Measurements from ENCODE around the gene RWDD1. TPM values are rescaled to one million over a fixed set of nuclear protein-coding genes. Genes with fewer than 3 reads are reported as not detected.

RWDD1 gene
- total and polyA plus RNA-seq, 2 of the 13 experiments (the other 11 are each of a cell fraction or from before 2014, with no cell fraction given), result 27.4 to 67.1 TPM

DNA sequence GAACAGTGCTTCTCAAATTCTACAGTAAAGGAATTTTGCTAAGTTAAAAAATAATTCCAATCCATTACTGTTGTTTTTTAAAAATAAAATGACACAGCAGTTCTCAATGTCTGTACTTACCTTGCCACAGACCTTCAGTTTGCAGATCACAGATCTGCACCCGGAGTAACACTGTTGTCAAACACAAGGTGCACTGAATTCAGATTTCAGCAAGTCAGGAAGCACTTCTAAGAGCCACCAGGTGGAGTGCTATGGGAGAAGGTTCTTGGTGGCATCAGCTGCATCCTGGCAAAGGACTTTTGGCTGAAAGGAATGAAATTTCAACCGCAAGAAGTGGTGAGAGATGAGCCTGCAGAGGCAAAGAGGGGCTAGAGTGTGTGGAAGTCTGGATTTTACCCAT lies 62.4 kb downstream of the RWDD1 start (continued):
- no peak for TF ChIP-seq HMGXB3 (CRISPR knock-in tag; IDR thresholded peaks at IDR 0.05; ENCODE audit: borderline replicate concordance)
- TF ChIP-seq HOXD1 (CRISPR knock-in tag; IDR thresholded peaks at IDR 0.05), result no peak
- TF ChIP-seq ZNF776 (CRISPR knock-in tag; IDR thresholded peaks at IDR 0.05), result no peak
- peak; percentile 49 for TF ChIP-seq SAP130 (CRISPR knock-in tag; IDR thresholded peaks at IDR 0.05; ENCODE audit: low read depth)
- TF ChIP-seq RELA (CRISPR knock-in tag; IDR thresholded peaks at IDR 0.05), result no peak
- no peak for TF ChIP-seq CCAR2 (optimal IDR thresholded peaks at IDR 0.05; ENCODE audit: low read depth, low read length)
- TF ChIP-seq ZNF33A (CRISPR knock-in tag; IDR thresholded peaks at IDR 0.05; ENCODE audit: borderline replicate concordance), result 0 out of 2 replicates have a peak, but pooled peaks have one; percentile 52
- no peak for TF ChIP-seq EP300 (IDR thresholded peaks at IDR 0.05; ENCODE audit: low read depth in 2 of 2, low read length in 2 of 2)
- no peak for TF ChIP-seq EP300 (CRISPR knock-in tag; IDR thresholded peaks at IDR 0.05; ENCODE audit: borderline replicate concordance)
- TF ChIP-seq, protein P1, sequence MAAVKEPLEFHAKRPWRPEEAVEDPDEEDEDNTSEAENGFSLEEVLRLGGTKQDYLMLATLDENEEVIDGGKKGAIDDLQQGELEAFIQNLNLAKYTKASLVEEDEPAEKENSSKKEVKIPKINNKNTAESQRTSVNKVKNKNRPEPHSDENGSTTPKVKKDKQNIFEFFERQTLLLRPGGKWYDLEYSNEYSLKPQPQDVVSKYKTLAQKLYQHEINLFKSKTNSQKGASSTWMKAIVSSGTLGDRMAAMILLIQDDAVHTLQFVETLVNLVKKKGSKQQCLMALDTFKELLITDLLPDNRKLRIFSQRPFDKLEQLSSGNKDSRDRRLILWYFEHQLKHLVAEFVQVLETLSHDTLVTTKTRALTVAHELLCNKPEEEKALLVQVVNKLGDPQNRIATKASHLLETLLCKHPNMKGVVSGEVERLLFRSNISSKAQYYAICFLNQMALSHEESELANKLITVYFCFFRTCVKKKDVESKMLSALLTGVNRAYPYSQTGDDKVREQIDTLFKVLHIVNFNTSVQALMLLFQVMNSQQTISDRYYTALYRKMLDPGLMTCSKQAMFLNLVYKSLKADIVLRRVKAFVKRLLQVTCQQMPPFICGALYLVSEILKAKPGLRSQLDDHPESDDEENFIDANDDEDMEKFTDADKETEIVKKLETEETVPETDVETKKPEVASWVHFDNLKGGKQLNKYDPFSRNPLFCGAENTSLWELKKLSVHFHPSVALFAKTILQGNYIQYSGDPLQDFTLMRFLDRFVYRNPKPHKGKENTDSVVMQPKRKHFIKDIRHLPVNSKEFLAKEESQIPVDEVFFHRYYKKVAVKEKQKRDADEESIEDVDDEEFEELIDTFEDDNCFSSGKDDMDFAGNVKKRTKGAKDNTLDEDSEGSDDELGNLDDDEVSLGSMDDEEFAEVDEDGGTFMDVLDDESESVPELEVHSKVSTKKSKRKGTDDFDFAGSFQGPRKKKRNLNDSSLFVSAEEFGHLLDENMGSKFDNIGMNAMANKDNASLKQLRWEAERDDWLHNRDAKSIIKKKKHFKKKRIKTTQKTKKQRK (IDR thresholded peaks at IDR 0.05; ENCODE audit: low read length), result no peak
- peak; percentile 48; the same call in 1 of the 2 replicates for TF ChIP-seq ARID5B (CRISPR knock-in tag; IDR thresholded peaks at IDR 0.05)
- no peak for TF ChIP-seq MXI1 (IDR thresholded peaks at IDR 0.05; ENCODE audit: borderline replicate concordance, low read depth, low read length)
- 0 out of 2 replicates have a peak, but pooled peaks have one; percentile 21 for TF ChIP-seq ZNF607 (CRISPR knock-in tag; IDR thresholded peaks at IDR 0.05; ENCODE audit: borderline replicate concordance)
- no peak for TF ChIP-seq ZNF773 (CRISPR knock-in tag; IDR thresholded peaks at IDR 0.05; ENCODE audit: borderline replicate concordance)
- no peak for TF ChIP-seq SMARCC2 (IDR thresholded peaks at IDR 0.05)
- no peak for TF ChIP-seq ZBTB7A (CRISPR knock-in tag; IDR thresholded peaks at IDR 0.05)
- no peak for TF ChIP-seq MYNN (CRISPR knock-in tag; IDR thresholded peaks at IDR 0.05; ENCODE audit: low read depth)
- TF ChIP-seq, protein P2, sequence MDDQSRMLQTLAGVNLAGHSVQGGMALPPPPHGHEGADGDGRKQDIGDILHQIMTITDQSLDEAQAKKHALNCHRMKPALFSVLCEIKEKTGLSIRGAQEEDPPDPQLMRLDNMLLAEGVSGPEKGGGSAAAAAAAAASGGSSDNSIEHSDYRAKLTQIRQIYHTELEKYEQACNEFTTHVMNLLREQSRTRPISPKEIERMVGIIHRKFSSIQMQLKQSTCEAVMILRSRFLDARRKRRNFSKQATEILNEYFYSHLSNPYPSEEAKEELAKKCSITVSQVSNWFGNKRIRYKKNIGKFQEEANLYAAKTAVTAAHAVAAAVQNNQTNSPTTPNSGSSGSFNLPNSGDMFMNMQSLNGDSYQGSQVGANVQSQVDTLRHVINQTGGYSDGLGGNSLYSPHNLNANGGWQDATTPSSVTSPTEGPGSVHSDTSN (CRISPR knock-in tag; IDR thresholded peaks at IDR 0.05; ENCODE audit: borderline replicate concordance), result no peak

Data from HepG2 (cell line).